IPS-NIHi7 (cell line): Measurements from ENCODE around the gene IFNL1.
"Not testable (repeated sequence)": the region's sequence is repeated elsewhere in the genome, so short reads cannot be mapped to it uniquely, and the experiment has no call there.

Source experiments
- DNase-seq: peaks from one replicate; pipeline ENCODE4 v3.0.0; 2012; ENCODE audit warnings: mixed read lengths; ENCODE audit errors: extremely low spot score

The IFNL1 gene

DNA sequence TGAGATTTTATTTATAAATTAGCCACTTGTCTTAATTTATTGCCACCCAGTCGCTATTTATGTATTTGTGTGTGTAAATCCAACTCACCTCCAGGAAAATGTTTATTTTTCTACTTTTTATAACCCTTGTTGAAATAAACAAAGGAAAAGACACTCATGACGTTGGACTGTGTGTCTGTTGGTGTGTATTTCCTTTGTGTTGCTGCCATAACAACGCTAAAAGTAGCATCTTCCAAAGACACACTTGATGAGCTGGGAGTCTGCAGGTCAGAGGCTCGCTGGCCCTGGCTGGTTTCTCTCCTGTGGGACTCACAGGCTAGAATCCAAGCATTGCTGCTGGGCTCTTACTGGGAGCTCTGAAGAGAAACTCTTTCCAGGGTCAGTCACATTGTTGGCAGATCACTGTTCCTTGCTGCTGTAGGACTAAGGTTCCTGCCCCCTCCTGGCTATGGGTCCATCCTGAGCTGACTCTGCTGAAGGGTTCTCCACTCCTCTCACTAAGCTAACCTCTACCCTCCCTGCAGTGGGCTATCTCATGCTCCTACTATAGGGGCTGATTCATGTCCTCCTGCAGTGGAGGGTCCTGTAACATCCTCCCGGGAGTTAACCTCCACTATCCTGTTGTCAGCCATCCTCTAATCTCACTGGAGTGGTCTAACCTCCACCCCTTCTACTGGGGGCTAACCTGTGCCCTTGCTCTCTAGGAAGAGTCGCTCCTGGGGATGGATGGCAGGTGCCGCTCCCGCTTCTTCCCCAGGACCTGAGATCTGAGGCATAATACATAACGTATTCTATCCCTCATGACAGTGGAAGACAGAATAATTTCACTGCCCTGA lies 26.0 kb upstream of the IFNL1 start:
- DNase-seq = no peak

DNA sequence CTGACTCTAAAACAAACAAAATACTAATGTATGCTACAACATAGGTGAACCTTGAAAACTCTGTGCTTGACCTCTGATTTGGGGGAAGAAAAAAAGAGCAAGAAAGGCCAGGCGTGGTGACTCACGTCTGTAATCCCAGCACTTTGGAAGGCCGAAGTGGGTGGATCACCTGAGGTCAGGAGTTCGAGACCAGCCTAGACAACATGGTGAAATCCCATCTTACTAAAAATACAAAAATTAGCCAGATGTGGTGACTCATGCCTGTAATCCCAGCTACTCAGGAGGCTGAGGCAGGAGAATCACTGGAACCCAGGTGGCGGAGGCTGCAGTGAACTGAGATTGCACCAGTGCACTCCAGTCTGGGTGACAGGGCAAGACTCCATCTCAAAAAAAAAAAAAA lies 22.3 kb upstream of the IFNL1 start:
- DNase-seq = not testable (repeated sequence)

DNA sequence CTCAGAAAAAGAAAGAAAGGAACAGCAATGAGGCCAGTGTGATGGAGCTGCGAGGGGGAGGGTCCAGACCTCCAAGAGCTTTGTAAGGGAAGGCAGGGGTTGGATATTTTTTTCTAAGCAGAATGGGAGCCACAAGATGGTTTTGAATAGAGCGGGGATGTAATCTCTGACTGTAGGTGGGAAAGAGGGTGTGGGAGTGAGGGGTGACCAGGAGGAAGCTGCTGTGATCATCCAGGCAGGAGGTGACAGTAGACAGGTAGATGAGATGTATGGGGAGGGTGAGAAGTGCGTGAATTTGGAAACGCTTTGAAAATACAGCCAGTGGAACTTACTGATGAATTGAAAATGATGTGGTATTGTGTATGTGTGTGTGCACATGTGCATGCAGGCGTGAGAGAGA lies 20.6 kb upstream of the IFNL1 start:
- no peak for DNase-seq

DNA sequence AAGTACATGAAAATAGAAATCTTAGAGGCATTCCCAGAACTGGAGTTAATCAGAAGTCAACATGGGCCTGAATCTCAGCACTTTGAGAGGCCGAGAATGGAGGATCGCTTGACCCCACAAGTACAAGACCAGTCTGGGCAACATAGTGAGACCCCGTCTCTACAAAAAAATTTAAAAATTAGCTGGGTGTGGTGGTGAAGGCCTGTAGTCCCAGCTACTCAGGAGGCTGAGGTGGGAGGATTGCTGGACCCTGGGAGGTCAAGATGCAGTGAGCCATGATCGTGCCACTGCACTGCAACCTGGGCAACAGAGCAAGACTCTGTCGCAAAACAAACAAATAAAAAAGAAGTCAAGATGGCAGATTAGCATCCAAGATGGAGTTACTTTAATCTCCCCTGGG lies 19.5 kb upstream of the IFNL1 start:
- no peak for DNase-seq

DNA sequence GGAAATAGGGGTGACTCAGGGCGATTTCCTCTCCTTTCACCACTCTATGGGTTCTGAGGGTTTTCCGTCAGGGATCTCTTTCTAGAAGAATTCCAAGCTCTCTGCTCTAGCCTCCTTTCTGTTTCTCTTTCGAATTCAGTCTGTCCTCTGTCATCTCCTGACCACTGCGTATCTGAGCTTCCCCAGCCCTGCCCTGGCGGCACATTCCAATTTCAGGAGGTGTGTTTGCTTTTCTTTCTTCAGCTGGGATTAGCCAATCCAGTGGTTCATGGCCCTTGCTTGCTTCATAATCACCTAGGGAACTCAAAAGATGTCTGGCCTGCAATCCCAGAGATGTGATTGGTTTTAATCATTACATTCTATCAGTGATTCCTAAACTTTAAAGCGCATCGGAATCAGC lies 18.6 kb upstream of the IFNL1 start:
- DNase-seq = no peak

DNA sequence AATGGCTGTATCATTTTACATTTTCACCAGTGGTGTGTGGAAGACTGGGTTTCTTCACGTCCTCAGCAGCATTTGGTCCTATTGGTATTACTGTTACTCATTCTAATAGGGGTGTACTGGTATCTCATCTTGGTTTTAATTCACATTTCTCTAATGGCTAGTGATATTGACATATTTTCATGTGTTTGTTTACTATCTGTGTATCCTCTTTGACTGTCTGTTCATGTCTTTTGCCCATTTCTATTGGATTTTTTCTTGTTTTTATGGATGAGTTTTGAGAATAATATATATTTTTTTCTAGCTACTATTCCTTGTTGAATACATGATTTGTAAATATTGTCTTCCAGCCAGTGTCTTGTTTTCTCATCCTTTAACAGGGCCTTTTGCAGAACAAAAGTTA lies 14.2 kb upstream of the IFNL1 start:
- no peak for DNase-seq

DNA sequence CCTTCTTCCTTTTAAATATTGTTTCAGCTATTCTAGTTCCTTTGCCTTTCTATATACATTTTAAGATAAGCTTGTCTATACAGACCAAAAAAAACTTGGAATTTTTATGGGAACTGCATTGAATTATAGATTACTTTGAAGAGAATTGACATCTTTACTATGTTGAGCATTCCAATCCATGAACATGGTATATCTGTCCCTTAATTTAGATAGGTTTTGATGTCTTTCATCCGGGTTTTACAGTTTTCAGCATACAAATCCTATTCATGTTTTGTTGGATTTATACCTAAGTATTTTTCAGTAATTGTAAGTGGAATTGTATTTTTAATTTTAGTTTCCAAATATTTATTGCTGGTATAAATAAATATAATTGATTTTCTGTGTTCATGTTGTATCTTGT lies 12.2 kb upstream of the IFNL1 start:
- DNase-seq = no peak

DNA sequence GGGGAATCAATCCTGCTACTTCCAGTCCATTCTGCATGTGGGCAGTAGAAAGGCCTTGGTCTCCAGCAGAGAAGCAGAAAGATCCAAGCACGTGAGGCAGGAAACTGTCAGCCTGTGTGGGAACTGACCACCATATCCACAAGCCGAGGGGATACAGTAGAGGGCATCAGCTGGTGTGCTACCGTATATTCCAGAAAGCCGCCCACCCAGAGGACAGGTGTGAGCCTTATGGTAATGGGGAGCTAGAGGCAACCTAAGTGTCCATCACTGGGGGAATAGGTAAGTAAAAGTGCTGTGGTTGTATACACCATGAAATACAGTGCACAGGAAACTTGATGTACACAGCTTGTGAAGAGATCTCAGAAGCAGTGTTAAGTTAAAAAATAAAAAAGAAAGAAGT lies 2.8 kb upstream of the IFNL1 start:
- DNase-seq = no peak

DNA sequence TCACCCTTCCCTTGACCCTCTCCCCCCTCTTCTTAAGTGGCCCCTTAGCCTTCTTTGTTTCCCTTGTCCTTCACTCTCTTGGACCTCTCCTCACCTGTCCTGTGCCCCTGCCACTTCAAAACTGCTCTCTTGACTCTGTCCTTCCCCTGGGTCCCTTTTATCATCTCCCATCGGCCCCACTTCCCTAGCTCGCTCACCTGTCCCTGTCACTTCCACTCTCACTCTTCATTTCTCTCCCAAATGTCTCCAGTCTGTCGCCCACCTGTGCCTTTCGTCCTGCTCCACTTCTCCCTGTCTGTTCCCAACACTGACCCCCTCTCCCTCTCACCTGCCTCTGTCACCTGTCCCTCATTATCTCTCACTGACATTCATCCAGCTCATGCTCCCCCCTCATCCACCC lies 699 bp downstream of the IFNL1 start:
- no peak for DNase-seq

DNA sequence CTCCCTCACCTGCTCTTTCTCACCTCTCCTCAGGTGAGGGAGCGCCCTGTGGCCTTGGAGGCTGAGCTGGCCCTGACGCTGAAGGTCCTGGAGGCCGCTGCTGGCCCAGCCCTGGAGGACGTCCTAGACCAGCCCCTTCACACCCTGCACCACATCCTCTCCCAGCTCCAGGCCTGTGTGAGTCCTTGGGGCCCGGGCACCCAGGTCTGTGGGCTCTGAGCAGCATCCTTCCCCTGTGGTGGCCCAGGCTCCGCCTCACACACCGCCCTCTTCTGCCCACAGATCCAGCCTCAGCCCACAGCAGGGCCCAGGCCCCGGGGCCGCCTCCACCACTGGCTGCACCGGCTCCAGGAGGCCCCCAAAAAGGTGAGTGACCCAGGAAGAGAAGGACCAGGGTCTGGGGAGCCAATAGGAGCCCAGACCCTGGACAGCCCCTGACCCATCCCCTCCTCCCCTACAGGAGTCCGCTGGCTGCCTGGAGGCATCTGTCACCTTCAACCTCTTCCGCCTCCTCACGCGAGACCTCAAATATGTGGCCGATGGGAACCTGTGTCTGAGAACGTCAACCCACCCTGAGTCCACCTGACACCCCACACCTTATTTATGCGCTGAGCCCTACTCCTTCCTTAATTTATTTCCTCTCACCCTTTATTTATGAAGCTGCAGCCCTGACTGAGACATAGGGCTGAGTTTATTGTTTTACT lies 1.9 kb downstream of the IFNL1 start:
- DNase-seq = no peak

DNA sequence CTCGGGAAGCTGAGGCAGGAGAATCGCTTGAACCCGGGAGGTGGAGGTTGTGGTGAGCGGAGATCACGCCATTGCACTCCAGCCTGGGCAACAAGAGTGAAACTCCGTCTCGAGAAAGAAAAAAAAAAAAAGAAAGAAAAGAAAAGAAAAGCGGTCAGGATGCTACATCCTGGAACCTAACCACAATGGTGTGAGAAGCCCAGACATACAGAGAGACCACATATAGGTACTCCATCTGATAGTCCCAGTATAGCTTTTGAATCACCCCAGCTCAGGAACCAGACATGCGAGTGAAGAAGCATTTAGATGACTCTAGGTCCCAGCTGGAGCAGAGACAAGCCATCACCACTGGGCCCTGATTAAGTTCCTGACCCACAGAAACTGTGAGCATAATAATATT lies 3.2 kb downstream of the IFNL1 start:
- no peak for DNase-seq

DNA sequence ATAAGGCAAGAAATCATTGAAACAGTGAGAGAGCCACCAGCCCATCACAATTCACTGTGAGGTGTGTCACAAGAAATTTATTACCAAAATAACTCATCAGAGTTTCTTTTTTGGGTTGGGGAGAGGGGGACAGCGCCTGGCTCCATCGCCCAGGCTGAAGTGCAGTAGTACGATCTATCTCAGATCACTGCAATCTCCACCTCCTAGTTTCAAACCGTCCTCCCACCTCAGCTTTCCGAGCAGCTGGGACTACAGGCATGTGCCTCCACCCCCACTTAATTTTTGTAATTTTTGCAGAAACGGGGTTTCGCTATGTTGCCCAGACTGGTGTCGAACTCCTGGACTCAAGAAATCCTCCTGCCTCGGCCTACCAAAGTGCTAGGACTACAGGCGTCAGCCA lies 3.6 kb downstream of the IFNL1 start:
- DNase-seq = no peak

DNA sequence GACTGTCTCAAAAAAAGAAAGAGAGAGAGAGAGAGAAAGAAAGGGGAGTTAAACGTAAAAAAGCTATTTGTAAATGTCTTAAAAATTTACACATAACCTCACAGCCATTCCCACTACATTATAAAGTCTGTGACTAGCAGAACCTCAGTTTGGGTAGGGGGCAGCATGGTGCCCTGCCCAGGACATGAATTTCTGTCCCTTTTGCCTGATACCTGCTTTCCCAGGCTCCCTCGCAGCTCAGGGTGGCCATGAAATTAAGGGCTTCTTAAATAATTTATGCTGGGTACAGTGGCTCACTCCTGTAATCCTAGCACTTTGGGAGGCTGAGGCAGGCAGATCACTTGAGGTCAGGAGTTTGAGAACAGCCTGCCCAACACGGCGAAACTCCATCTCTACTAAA lies 4.8 kb downstream of the IFNL1 start:
- DNase-seq = no peak

DNA sequence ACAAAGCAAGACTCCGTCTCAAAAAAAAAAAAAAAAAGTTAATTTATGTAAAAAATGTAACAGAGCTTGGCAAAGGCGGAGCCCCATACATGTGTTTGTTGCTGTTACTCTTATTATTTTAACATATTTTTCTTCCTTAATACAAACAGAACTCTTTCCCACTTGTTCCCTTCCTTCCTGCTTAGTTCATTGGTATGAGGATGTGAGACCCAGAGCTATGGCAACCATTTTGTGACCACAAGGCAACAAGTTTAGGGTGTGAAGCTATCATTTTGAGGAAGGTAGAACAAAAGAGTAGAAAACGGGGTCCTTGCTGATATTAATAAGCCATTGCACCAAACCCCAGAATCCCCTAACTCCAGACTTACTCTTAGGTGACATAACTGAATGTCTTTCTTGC lies 5.4 kb downstream of the IFNL1 start:
- DNase-seq = no peak

DNA sequence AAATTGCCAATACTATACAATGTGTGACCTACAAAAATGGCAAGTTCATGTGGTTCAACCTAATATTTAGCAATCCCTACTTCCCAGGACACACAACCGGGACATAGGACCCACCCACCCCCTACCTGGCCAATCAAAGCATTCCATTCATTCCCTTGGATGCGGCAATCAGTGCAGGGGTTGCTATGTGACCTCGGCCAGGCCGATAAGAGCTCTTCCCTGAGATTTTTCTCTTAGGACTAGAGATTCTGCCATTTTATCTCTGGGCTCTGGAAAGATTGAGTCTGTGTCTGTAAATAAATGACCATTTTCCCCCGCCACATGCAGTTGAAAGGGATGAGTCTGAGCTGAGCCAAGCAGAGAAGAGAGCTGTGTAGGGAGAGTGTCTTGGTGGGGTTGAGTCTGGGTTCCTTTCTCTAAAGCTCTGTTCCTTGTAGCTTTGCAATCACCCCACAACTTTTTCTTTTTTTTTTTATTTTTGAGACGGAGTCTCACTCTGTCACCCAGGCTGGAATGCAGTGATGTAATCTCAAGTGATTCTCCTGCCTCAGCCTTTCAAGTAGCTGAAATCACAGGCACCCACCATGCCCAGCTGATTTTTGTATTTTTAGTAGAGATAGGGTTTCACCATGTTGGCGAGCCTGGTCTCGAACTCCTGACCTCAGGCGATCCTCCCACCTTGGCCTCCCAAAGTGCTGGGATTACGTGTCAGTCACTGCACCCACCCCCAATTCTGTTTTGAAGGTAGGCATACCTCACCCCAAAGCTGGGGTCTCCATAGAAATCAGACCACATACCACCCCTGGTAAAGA lies 7.4 kb downstream of the IFNL1 start:
- DNase-seq = peak; percentile 79

DNA sequence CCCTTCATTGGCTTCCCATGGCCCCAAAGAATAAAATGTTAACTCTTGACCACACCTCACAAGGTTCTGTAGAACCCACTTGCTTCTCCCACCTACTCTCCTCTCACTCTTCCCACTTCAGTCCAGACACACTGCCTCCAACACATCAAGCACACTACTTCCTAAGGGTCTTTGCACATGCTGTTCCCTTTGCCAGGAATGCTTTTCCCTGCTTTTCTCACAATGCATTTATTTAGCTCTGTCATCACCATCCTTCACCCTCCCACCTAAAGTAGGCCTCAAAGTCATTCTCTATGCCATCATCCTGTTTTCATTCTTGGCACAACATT lies 7.9 kb downstream of the IFNL1 start:
- no peak for DNase-seq

DNA sequence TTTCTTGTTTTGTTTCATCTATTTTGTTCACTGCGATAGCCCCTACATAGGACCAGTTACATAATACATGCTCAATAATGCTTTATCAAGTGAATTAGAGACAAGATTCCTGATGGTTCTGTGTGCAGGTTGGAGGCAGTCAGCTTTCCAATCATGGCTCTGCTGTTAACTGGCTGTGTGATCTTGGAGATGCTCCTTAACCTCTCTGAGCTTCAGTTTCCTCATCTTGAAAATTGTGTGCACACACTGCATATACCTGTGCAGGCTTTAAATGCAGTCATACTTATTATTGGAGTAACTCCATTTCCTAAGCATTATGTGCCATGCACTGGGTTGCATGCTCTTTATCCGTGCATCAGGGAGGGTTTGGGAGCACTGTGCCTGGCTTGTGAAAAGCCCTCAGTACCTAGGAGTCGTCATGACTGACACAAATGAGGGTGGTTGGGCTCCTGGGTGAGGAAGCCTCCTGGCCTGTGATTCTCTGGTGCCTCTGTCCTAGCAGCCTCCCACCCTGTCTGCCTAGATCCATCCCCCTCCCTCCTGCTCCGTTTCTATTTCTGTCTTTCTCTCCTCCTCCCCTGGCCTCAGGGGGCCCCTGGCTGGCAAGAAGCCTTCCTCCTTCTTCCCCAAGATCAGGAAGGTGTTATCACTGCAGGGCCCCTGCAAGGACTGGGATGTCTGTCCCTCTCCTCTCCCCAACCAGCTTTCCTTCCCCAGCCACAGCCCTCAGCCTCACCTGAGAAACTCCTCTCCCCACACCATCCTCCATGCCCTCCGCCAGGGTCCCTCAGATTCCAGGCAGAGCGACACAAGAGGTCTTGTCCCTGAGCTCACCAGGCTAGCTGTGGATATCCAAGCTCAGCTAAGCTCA lies 8.7 kb downstream of the IFNL1 start:
- peak; percentile 40 for DNase-seq

DNA sequence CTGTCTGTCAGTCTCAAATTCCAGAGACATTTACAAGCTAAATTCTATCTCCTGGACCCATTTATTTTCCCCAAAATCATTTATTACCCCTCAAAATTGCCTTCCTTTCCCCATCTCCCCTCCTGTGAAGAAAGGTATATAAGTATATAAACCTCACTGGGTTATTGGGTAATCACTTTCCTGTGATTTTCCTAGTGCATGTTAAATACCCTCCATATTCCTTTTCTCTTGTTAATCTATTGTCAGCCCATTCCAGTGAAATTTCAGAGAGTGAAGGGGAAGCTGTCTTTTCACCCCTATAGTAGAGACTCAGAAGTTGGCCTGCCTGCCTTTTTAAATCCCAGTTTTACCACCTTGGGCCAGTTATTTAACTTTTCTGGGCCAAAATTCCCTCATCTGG lies 9.9 kb downstream of the IFNL1 start:
- no peak for DNase-seq

DNA sequence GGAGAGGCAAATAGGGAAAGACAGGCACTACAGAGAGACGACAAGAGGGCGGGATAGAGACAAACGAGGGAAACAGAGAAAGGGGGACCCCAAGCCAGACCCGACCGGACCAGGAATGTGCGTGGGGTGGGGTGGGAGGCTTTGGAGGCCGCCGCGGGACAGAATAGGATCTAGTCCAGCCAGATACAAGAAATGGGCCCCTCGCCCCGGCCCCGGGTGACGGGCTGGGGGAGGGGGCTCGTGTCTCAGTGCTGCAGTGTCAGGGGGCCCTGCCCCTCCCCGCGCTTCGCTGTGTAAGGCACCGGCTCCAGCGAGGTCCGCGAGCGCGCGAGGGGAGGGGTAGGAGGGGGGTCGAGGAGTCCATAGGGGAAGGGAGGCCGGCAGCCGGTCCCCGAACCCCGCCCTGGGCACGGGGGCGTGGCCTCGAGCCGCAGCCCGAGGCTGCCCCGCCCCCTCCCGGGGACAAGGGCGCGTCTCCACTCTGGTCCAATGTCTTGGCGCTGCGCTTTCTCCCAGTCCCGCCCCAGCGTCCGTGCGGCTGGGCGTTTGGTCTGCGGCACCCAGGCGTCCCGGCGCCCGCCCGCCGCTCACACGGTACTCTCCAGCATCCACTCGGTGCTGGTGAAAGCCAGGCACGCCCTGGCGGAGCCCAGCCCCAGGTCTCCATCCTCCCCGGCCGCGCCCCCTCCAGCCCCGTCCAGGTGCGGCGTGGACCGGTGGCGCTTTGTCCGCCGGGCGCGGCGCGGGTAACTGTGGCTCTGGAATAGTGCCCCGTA lies 11.0 kb downstream of the IFNL1 start:
- DNase-seq = peak; percentile 87

DNA sequence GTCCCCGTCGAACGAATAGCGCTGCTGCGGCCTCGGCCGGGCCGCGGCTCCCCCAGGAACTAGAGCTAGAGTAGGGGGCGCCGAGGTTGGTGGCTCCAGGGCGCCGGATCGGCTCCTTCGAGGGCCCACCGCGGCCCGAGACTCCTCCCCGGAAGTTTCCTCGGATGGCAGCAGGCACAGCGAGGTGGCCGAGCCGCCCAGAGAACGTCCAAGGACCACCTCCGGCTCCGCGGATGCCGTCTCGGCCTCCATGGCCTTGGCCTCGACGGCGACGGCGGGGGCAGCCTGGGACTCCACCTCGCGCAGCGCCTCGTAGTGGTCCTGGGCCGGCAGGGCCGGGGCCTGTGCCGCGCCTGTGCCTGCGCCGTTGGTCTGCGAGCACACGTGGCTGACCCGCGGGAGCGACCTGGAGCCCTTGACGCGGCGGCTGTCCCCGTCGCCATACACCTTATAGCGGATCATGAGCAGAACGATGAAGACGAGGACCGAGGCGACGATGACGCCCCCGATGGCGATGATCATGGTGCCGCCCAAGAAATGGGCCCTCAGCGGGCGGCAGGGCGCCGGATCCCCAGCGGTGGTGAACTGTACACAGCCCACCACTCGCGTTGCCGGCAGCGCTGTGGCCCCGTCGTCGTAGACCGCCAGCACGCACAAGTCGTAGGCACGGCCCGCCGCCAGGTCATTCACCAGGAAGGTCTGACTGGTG lies 11.8 kb downstream of the IFNL1 start:
- DNase-seq = peak; percentile 46
